Ascending aorta (tissue), 2 donors: ENCODE measurements around the gene BBOX1. TPM values are rescaled to one million over a fixed set of nuclear protein-coding genes. Genes with fewer than 3 reads are reported as not detected.

Experiments
- DNase-seq, 2 donors: peaks; one replicate each; pipeline ENCODE4 v3.0.0-alpha.2; 2019; ENCODE audit warnings: low spot score in 2 of 2
- H3K27ac ChIP-seq, 2 donors: fragments of 200-600 bp; sonication (generic); one replicate each; pipeline ENCODE4 v1.5.1; 2016 to 2017; ENCODE audit warnings: mild to moderate bottlenecking in 1 of 2
- H3K27me3 ChIP-seq: fragments of 200-600 bp; sonication (generic); one replicate; pipeline ENCODE4 v1.5.1; 2017
- H3K36me3 ChIP-seq, 2 donors: fragments of 200-600 bp; sonication (generic); one replicate each; pipeline ENCODE4 v1.5.1; 2016
- H3K4me1 ChIP-seq, 2 donors: fragments of 200-600 bp; sonication (generic); one replicate each; pipeline ENCODE4 v1.5.1; 2016 to 2017; ENCODE audit warnings: mild to moderate bottlenecking in 1 of 2
- H3K4me3 ChIP-seq, 2 donors: fragments of 200-600 bp; sonication (generic); one replicate each; pipeline ENCODE4 v1.5.1; 2016 to 2017; ENCODE audit warnings: mild to moderate bottlenecking in 1 of 2
- H3K9me3 ChIP-seq, 2 donors: fragments of 200-600 bp; sonication (generic); one replicate each; pipeline ENCODE4 v1.5.1; 2016
- intact Hi-C: fragments of 100-400 bp; cut with DNase I; formaldehyde crosslinking; loops from one replicate; pipeline ENCODE4 v1.15.1; 2023
- total RNA-seq: library from RNA; depleted of rRNA; stranded (reverse); fragments of >200 nt; gene quantifications from one replicate; pipeline ENCODE4 v1.1.0, GENCODE V29; 2016
- TF ChIP-seq, protein P1 (sequence below), 3 experiments: fragments of 200-600 bp in 2 of 3; fragments of 450-650 bp in 1 of 3; sonication (generic) in 2 of 3; IDR thresholded peaks; one replicate each; pipeline ENCODE4 v1.5.1; 2016 to 2019; ENCODE audit warnings: antibody characterized with exemption in 3 of 3, mild to moderate bottlenecking in 1 of 3, moderate library complexity in 1 of 3

The BBOX1 gene
- total RNA-seq, 1 donor from 2014 or later = not detected

DNA sequence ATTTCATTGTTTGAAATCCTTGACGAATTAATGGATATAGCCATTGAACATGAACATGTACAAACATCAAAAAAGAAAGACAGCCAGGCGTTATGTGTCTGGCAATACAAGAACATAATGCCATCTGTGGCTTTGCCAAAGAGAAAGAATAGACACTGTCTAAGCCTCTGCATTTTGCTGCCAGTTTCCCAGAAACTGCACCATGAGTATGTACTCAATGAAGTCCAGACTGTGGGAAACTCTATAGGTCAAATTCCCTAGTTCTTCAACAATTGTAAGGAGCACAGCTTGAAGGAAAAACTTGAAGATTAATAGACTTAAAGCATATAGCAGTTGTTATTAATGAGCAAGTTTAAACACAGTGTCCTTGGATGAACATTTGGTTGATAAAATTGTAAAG, 71.3 kb downstream of the BBOX1 start:
- Histone ChIP-seq H3K4me3 (no peak overlapping the region), H3K27ac (no peak overlapping the region), H3K9me3 (no peaks in the 10 kb centered on the region), H3K36me3 (no peaks in the 10 kb centered on the region), H3K27me3 (no peaks in the 10 kb centered on the region), H3K4me1 (no peaks in the 10 kb centered on the region)
- intact Hi-C loops = no loop called here
- TF ChIP-seq, protein P1, sequence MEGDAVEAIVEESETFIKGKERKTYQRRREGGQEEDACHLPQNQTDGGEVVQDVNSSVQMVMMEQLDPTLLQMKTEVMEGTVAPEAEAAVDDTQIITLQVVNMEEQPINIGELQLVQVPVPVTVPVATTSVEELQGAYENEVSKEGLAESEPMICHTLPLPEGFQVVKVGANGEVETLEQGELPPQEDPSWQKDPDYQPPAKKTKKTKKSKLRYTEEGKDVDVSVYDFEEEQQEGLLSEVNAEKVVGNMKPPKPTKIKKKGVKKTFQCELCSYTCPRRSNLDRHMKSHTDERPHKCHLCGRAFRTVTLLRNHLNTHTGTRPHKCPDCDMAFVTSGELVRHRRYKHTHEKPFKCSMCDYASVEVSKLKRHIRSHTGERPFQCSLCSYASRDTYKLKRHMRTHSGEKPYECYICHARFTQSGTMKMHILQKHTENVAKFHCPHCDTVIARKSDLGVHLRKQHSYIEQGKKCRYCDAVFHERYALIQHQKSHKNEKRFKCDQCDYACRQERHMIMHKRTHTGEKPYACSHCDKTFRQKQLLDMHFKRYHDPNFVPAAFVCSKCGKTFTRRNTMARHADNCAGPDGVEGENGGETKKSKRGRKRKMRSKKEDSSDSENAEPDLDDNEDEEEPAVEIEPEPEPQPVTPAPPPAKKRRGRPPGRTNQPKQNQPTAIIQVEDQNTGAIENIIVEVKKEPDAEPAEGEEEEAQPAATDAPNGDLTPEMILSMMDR (IDR thresholded peaks at IDR 0.05) = no peak
- DNase-seq = no peak

DNA sequence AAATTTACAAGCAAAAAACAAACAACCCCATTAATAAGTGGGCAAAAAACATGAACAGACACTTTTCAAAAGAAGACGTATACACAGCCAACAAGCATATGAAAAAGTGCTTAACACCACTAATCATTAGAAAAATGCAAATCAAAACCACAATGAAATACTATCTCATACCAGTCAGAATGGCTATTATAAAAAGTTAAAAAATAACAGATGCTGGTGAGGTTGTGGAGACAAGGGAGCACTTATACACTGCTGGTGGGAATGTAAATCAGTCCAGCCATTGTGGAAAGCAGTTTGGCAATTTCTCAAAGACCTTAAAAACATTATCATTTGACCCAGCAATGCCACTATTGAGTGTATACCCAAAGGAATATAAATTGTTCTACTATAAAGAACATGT, 72.3 kb downstream of the BBOX1 start:
- TF ChIP-seq, protein P1 (IDR thresholded peaks at IDR 0.05) = no peak
- H3K4me3 ChIP-seq = no peak overlapping the region
- no peak overlapping the region for H3K27ac ChIP-seq
- H3K9me3 ChIP-seq = no peaks in the 10 kb centered on the region
- no peaks in the 10 kb centered on the region for H3K4me1 ChIP-seq
- DNase-seq = no peak
- H3K36me3 ChIP-seq = no peaks in the 10 kb centered on the region
- H3K27me3 ChIP-seq = no peaks in the 10 kb centered on the region
- intact Hi-C loops = no loop called here

DNA sequence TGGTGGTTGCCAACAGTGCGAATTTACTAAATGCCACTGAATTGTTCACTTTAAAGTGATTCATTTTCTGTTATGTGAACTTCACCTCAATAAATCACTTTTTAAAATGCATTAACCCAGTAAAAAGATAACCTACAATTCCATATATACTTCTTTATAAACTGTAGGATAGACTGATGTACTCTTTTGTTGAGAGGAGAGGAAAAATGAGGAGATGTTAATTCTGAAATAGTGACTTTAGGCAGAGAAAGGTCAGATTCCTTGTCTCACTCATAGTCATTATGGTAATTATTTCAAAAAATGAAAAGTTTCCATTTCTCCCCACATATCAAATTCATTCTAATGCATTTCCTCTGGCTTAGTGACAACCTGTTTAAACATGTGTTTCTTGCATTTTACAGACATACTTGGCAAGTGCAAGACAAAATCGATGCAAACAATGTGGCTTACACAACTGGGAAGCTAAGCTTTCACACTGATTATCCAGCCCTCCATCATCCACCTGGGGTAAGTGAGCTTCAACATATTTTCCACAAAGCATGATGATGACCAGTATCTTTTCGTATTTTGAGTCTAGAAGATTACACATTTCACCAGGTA, 74.5 kb downstream of the BBOX1 start:
- TF ChIP-seq, protein P1 (IDR thresholded peaks at IDR 0.05) = no peak
- Histone ChIP-seq H3K27me3 (no peaks in the 10 kb centered on the region), H3K9me3 (no peaks in the 10 kb centered on the region), H3K27ac (no peak overlapping the region), H3K36me3 (no peaks in the 10 kb centered on the region), H3K4me1 (no peaks in the 10 kb centered on the region), H3K4me3 (no peak overlapping the region)
- intact Hi-C loops = no loop called here
- DNase-seq = no peak

DNA sequence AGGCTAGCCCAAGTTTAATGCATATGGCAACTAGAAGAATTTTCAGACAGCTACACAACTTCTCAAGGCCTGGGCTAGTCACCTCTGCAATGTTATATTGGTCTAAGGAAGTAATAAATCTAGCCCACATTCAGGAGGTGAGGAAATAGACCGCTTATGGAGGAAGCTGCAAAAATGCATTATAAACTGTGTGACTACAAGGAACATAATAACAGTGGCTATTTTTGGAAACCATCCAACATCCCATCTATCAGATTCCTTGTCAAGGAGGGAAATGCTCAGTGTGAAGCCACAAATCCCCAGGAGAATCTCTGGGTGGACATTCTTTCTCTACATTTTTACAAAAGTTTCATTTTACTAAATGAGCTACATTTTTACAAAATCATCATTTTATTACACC, 76.1 kb downstream of the BBOX1 start:
- intact Hi-C loops = no loop called here
- Histone ChIP-seq H3K36me3 (no peaks in the 10 kb centered on the region), H3K4me3 (no peak overlapping the region), H3K27me3 (no peaks in the 10 kb centered on the region), H3K4me1 (no peaks in the 10 kb centered on the region), H3K9me3 (no peaks in the 10 kb centered on the region), H3K27ac (no peak overlapping the region)
- TF ChIP-seq, protein P1 (IDR thresholded peaks at IDR 0.05) = no peak
- DNase-seq = no peak

DNA sequence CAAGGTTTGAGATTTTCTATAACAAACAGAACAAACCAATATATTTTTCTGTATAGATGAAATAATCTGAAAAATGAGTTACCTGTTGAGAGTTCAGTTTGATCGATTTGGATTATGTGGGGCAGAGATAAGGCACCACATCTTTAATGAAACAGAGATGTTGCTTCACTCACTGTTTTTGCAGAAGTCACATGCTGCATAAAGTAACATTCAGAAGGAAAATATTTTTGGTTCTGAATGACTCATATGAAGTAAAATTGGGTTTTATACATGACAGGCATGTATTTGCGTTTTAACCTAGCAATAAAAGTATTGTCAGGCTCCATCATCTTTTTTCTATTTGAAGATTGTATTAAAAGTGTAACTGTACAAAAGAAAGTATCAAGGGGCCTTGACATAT, 77.8 kb downstream of the BBOX1 start:
- H3K4me3 ChIP-seq = no peak overlapping the region
- H3K4me1 ChIP-seq = no peaks in the 10 kb centered on the region
- H3K9me3 ChIP-seq = no peaks in the 10 kb centered on the region
- TF ChIP-seq, protein P1 (IDR thresholded peaks at IDR 0.05) = no peak
- DNase-seq = no peak
- H3K36me3 ChIP-seq = no peaks in the 10 kb centered on the region
- H3K27me3 ChIP-seq = no peaks in the 10 kb centered on the region
- H3K27ac ChIP-seq = no peak overlapping the region
- intact Hi-C loops = no loop called here

DNA sequence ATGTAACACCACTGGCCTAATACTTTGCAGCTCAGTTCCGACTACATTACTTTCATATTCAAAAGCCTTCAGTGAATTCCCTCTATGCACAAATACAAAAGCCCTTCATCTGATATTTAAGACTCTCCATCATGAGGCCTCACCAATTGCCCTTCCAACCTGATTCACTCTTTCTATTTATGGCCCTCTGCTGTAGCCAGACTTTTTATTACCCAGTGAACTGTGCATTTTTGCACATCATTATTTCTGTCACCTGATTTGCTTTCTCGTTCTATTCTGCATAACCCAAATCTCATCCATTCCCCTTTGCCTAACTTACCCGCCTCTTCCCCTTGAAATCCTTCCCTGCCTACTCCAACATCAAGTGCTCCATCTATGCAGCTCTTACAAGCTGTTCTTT, 78.3 kb downstream of the BBOX1 start:
- no peaks in the 10 kb centered on the region for H3K27me3 ChIP-seq
- TF ChIP-seq, protein P1 (IDR thresholded peaks at IDR 0.05) = no peak
- DNase-seq = no peak
- no peaks in the 10 kb centered on the region for H3K9me3 ChIP-seq
- no peak overlapping the region for H3K27ac ChIP-seq
- H3K36me3 ChIP-seq = no peaks in the 10 kb centered on the region
- intact Hi-C loops = no loop called here
- no peaks in the 10 kb centered on the region for H3K4me1 ChIP-seq
- no peak overlapping the region for H3K4me3 ChIP-seq
